Measurements from ENCODE around the gene GALNT12. TPM values are rescaled to one million over a fixed set of nuclear protein-coding genes. Genes with fewer than 3 reads are reported as not detected.

Gene GALNT12
- total and polyA plus RNA-seq, 2 experiments from 2014 or later: 13.9 to 16.4 TPM

DNA sequence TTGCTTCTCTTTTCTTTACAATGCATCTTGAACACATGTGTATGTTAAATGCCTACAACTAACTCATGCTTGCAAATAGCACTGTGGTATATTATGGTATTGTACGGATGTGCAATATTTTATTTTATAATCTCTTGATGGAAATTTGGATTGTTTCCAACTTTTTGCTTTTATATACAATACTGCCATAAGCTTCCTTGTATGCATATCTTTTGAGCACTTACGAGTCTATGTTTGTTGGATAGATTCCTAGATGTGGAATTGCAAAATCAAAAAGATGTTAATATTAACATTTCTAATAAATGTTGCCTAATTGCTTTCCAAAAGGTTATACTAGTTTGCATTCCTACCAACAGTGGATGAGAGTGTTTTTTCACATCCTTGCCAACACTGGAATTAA, 3.4 kb upstream of the GALNT12 start:
- 29% methylated on average over 2 of the region's 2 CpGs for WGBS (ENCODE audit: low lambda C conversion rate, missing lambda C conversion rate)
- Histone ChIP-seq H4K20me1 (ENCODE audit: insufficient read depth, poor library complexity, severe bottlenecking) (no peaks in the 10 kb centered on the region), H3K4me2 (no peak overlapping the region), H2AFZ (no peak overlapping the region), H3K27ac (no peak overlapping the region), H3K4me1 (ENCODE audit: insufficient read depth) (peaks cover 25% of the 10 kb centered on the region), H3K4me3 (no peak overlapping the region), H3K36me3 (replicated peaks; ENCODE audit: insufficient read depth, low read depth) (no peaks in the 10 kb centered on the region), H3K79me2 (no peaks in the 10 kb centered on the region), H3K9me3 (ENCODE audit: low read depth) (no peaks in the 10 kb centered on the region), H3K27me3 (no peaks in the 10 kb centered on the region), H3K9me2 (replicated peaks; ENCODE audit: insufficient read depth) (no peaks in the 10 kb centered on the region)
- TF ChIP-seq EZH2phosphoT487 (IDR thresholded peaks at IDR 0.05; ENCODE audit: low read depth, severe bottlenecking, unreplicated experiment) (no peak), EZH2 (IDR thresholded peaks at IDR 0.05; ENCODE audit: borderline replicate concordance) (no peak)
- TF ChIP-seq, protein P1, sequence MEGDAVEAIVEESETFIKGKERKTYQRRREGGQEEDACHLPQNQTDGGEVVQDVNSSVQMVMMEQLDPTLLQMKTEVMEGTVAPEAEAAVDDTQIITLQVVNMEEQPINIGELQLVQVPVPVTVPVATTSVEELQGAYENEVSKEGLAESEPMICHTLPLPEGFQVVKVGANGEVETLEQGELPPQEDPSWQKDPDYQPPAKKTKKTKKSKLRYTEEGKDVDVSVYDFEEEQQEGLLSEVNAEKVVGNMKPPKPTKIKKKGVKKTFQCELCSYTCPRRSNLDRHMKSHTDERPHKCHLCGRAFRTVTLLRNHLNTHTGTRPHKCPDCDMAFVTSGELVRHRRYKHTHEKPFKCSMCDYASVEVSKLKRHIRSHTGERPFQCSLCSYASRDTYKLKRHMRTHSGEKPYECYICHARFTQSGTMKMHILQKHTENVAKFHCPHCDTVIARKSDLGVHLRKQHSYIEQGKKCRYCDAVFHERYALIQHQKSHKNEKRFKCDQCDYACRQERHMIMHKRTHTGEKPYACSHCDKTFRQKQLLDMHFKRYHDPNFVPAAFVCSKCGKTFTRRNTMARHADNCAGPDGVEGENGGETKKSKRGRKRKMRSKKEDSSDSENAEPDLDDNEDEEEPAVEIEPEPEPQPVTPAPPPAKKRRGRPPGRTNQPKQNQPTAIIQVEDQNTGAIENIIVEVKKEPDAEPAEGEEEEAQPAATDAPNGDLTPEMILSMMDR (IDR thresholded peaks at IDR 0.05; ENCODE audit: poor library complexity): no peak
- no peak for DNase-seq (ENCODE audit: low spot score)

DNA sequence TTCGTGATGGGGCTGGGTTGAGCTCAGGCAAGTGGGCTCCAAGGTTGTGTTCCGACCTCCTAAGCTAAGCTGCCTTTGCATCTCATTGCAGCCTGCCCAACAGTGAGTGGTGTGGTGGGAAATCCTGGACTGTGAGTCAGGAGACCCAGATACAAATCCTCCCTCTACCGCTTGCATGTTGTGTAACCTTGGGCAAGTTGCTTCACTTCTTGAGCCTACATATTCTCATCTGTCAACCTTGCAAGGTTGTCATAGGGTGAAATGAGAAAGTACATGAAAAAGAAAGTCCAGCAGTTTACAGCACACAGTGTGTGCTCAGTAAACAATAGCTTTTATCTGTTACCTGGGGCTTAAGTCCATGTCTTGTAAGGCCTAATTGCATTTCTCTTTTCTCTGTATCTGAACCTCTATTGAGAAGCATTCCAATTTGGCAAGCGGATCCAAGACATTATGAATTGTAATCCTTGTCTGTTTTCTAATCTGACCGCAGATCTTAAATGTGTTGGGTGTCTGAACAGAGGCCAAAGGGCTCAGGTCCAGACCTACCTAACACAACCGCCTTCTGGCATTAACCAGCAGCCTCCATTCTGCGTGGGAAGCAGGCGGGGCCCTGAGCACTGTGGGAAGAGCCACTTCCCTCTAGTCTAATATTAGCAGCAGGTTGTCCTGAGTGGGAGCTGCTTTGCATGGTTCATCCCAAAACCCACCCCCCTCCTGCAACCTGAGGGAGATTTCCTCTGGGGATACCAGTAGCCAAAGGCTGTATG, 1.8 kb upstream of the GALNT12 start:
- H2AFZ ChIP-seq: no peak overlapping the region
- DNase-seq (ENCODE audit: low spot score): peak; percentile 74
- no peaks in the 10 kb centered on the region for H3K9me2 ChIP-seq (replicated peaks; ENCODE audit: insufficient read depth)
- TF ChIP-seq EZH2phosphoT487 (IDR thresholded peaks at IDR 0.05; ENCODE audit: low read depth, severe bottlenecking, unreplicated experiment): peak; percentile 53
- no peak for TF ChIP-seq EZH2 (IDR thresholded peaks at IDR 0.05; ENCODE audit: borderline replicate concordance)
- no peaks in the 10 kb centered on the region for H4K20me1 ChIP-seq (ENCODE audit: insufficient read depth, poor library complexity, severe bottlenecking)
- 59% methylated on average over 8 of the region's 8 CpGs for WGBS (ENCODE audit: low lambda C conversion rate, missing lambda C conversion rate)
- no peaks in the 10 kb centered on the region for H3K9me3 ChIP-seq (ENCODE audit: low read depth)
- peaks cover 38% of the 10 kb centered on the region for H3K4me1 ChIP-seq (ENCODE audit: insufficient read depth)
- no peaks in the 10 kb centered on the region for H3K36me3 ChIP-seq (replicated peaks; ENCODE audit: insufficient read depth, low read depth)
- peak overlapping the region; percentile 17 for H3K4me2 ChIP-seq
- no peaks in the 10 kb centered on the region for H3K79me2 ChIP-seq
- H3K27me3 ChIP-seq: no peaks in the 10 kb centered on the region
- no peak overlapping the region for H3K4me3 ChIP-seq
- H3K27ac ChIP-seq: peak overlapping the region; percentile 13

DNA sequence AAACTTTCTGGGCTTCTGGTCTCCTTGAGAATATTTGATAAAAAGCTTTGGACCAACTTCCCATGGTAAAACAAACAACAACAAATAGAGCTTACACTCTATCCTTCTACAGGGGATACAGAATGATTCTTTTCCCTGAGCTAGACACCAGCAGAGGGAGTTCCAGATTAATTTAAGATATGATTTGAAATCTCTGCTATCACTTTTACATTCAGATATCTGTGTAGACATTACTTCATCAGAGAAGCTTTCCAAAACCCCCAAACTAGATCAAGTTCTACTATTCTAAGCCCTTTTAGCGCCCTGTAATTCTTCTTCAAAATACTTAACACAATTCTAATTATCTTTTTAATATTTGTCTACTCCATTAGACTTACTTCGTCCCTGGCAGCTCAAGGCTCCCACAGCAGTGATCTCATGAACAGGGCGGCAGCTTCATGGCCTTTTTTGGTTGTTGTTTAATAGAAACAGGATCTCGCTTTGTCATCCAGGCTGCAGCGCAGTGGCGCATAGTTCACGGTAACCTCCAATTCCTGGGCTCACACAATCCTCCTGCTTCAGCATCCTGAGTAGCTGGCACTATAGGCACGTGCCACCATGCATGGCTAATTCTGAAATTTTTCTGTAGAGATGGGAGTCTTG, 955 bp upstream of the GALNT12 start:
- TF ChIP-seq, protein P1 (IDR thresholded peaks at IDR 0.05; ENCODE audit: poor library complexity): peak; percentile 31
- TF ChIP-seq EZH2 (IDR thresholded peaks at IDR 0.05; ENCODE audit: borderline replicate concordance) (no peak), EZH2phosphoT487 (IDR thresholded peaks at IDR 0.05; ENCODE audit: low read depth, severe bottlenecking, unreplicated experiment) (no peak)
- peaks cover 38% of the 10 kb centered on the region for H3K4me1 ChIP-seq (ENCODE audit: insufficient read depth)
- no peaks in the 10 kb centered on the region for H3K27me3 ChIP-seq
- no peak overlapping the region for H3K4me3 ChIP-seq
- 93% methylated on average over 8 of the region's 8 CpGs for WGBS (ENCODE audit: low lambda C conversion rate, missing lambda C conversion rate)
- no peaks in the 10 kb centered on the region for H3K9me2 ChIP-seq (replicated peaks; ENCODE audit: insufficient read depth)
- no peak for DNase-seq (ENCODE audit: low spot score)
- peak overlapping the region; percentile 97 for H3K4me2 ChIP-seq
- no peaks in the 10 kb centered on the region for H4K20me1 ChIP-seq (ENCODE audit: insufficient read depth, poor library complexity, severe bottlenecking)
- H3K79me2 ChIP-seq: no peaks in the 10 kb centered on the region
- no peaks in the 10 kb centered on the region for H3K9me3 ChIP-seq (ENCODE audit: low read depth)
- no peak overlapping the region for H2AFZ ChIP-seq
- H3K27ac ChIP-seq: no peak overlapping the region
- no peaks in the 10 kb centered on the region for H3K36me3 ChIP-seq (replicated peaks; ENCODE audit: insufficient read depth, low read depth)

DNA sequence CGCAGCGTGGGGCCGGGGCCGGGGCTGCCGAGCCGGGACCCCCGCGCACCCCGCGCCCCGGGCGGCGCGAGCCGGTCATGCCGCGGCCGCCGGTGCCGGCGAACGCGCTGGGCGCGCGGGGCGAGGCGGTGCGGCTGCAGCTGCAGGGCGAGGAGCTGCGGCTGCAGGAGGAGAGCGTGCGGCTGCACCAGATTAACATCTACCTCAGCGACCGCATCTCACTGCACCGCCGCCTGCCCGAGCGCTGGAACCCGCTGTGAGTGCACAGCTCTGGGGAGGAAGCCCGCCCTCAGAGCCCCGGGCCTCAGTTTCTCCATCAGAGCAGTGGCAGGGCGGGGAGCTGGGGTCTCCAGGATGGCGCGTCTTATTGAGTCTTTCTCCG, 335 bp downstream of the GALNT12 start:
- WGBS (ENCODE audit: low lambda C conversion rate, missing lambda C conversion rate): 2% methylated on average over 21 of the region's 46 CpGs

More for the DNA sequence above, 335 bp downstream of the GALNT12 start:
- Histone ChIP-seq H3K27me3 (no peaks in the 10 kb centered on the region), H3K36me3 (replicated peaks; ENCODE audit: insufficient read depth, low read depth) (no peaks in the 10 kb centered on the region), H3K4me1 (ENCODE audit: insufficient read depth) (peaks cover 38% of the 10 kb centered on the region), H3K9me3 (ENCODE audit: low read depth) (no peaks in the 10 kb centered on the region), H3K4me3 (peak overlapping the region; percentile 48), H3K79me2 (no peaks in the 10 kb centered on the region), H4K20me1 (ENCODE audit: insufficient read depth, poor library complexity, severe bottlenecking) (no peaks in the 10 kb centered on the region), H2AFZ (peak overlapping the region; percentile 30), H3K9me2 (replicated peaks; ENCODE audit: insufficient read depth) (no peaks in the 10 kb centered on the region), H3K27ac (no peak overlapping the region), H3K4me2 (peak overlapping the region; percentile 97)
- TF ChIP-seq EZH2 (IDR thresholded peaks at IDR 0.05; ENCODE audit: borderline replicate concordance) (no peak), EZH2phosphoT487 (IDR thresholded peaks at IDR 0.05; ENCODE audit: low read depth, severe bottlenecking, unreplicated experiment) (no peak)
- TF ChIP-seq, protein P1 (IDR thresholded peaks at IDR 0.05; ENCODE audit: poor library complexity): no peak
- peak; percentile 40 for DNase-seq (ENCODE audit: low spot score)

Measured in hepatocyte (in vitro differentiated cells).